HEK293 (cell line): ENCODE measurements around the gene PIBF1.

Source experiments
- CTCF ChIA-PET: fragments of 350-600 bp; formaldehyde crosslinking; extraction: SDS; loops from one replicate; lab custom pipeline; 2021; ENCODE audit warnings: antibody characterized with exemption; lab: Yijun Ruan, JAX
- POLR2A ChIA-PET: fragments of 300-600 bp; formaldehyde crosslinking; extraction: SDS; loops from one replicate; lab custom pipeline; 2020; ENCODE audit warnings: antibody characterized with exemption, inconsistent platforms; lab: Yijun Ruan, JAX
- H3K27ac ChIP-seq: fragments of 200-500 bp; sonication (Bioruptor generic); 2 replicates; pipeline ENCODE4 v1.5.1; 2014; ENCODE audit warnings: low read depth, low read length, control low read depth, inconsistent platforms; ENCODE audit errors: extremely low read depth
- H3K36me3 ChIP-seq, 2 experiments: fragments of 200-500 bp in 1 of 2; sonication (Bioruptor generic) in 1 of 2; 1 replicate in 1 of 2; 2 replicates in 1 of 2; pipeline ENCODE4 v1.5.1; 2014 to 2017; ENCODE audit warnings: inconsistent platforms in 2 of 2, low read length in 2 of 2; ENCODE audit not compliant: control insufficient read depth in 2 of 2, insufficient read depth in 1 of 2
- H3K4me1 ChIP-seq: fragments of 200-500 bp; sonication (Bioruptor generic); 2 replicates; pipeline ENCODE4 v1.5.1; 2014; ENCODE audit warnings: mild to moderate bottlenecking, low read length, inconsistent platforms; ENCODE audit not compliant: control insufficient read depth, insufficient read depth
- H3K4me3 ChIP-seq: 2 replicates; pipeline ENCODE4 v1.5.1; 2011; ENCODE audit warnings: low read depth, mild to moderate bottlenecking, control low read depth, low read length, moderate library complexity
- H3K9me3 ChIP-seq: fragments of 200-500 bp; sonication (Bioruptor generic); 2 replicates; pipeline ENCODE4 v1.5.1; 2014; ENCODE audit warnings: low read depth, low read length, inconsistent platforms; ENCODE audit not compliant: control insufficient read depth, insufficient read depth
- BCL11B ChIP-seq: fragments of 450-650 bp; formaldehyde crosslinking; IDR thresholded peaks from 2 replicates; pipeline ENCODE4 v1.5.1; 2016; ENCODE audit warnings: low read depth, missing biosample characterization, missing genetic modification characterization
- EGR2 ChIP-seq: fragments of 450-650 bp; formaldehyde crosslinking; IDR thresholded peaks from 2 replicates; pipeline ENCODE4 v1.5.1; 2016; ENCODE audit warnings: low read depth, missing biosample characterization, missing genetic modification characterization
- HOXC10 ChIP-seq: sonication (generic); formaldehyde crosslinking; IDR thresholded peaks from 2 replicates; pipeline ENCODE4 v1.8.1; 2023; ENCODE audit warnings: mild to moderate bottlenecking, missing genetic modification reagents
- KLF10 ChIP-seq: fragments of 450-650 bp; IDR thresholded peaks from 2 replicates; pipeline ENCODE4 v1.5.1; 2018; ENCODE audit warnings: missing biosample characterization, mild to moderate bottlenecking, missing genetic modification characterization
- OSR2 ChIP-seq: fragments of 450-650 bp; formaldehyde crosslinking; IDR thresholded peaks from 2 replicates; pipeline ENCODE4 v1.5.1; 2016; ENCODE audit warnings: missing biosample characterization, missing genetic modification characterization
- OVOL3 ChIP-seq: fragments of 450-650 bp; formaldehyde crosslinking; IDR thresholded peaks from 2 replicates; pipeline ENCODE4 v1.5.1; 2016; ENCODE audit warnings: missing biosample characterization, missing genetic modification characterization
- REPIN1 ChIP-seq: fragments of 450-650 bp; formaldehyde crosslinking; IDR thresholded peaks from 2 replicates; pipeline ENCODE4 v1.5.1; 2017; ENCODE audit warnings: missing biosample characterization, missing genetic modification characterization, low read depth
- SP3 ChIP-seq: fragments of 450-650 bp; formaldehyde crosslinking; IDR thresholded peaks from 2 replicates; pipeline ENCODE4 v1.5.1; 2016; ENCODE audit warnings: missing biosample characterization, missing genetic modification characterization
- TRIM28 ChIP-seq: IDR thresholded peaks from 2 replicates; pipeline ENCODE4 v1.6.1; 2011; ENCODE audit warnings: low read length, control low read depth, borderline replicate concordance
- ZBTB8A ChIP-seq: fragments of 450-650 bp; formaldehyde crosslinking; IDR thresholded peaks from 2 replicates; pipeline ENCODE4 v1.5.1; 2016; ENCODE audit warnings: missing biosample characterization, missing genetic modification characterization
- ZNF350 ChIP-seq: fragments of 450-650 bp; formaldehyde crosslinking; IDR thresholded peaks from 2 replicates; pipeline ENCODE4 v1.5.0; 2017; ENCODE audit warnings: missing biosample characterization, mild to moderate bottlenecking, missing genetic modification characterization
- ZNF555 ChIP-seq: fragments of 450-650 bp; formaldehyde crosslinking; conservative IDR thresholded peaks from 2 replicates; pipeline ENCODE4 v1.5.1; 2017; ENCODE audit warnings: missing biosample characterization, mild to moderate bottlenecking, missing genetic modification characterization, inconsistent platforms
- ZNF747 ChIP-seq: fragments of 450-650 bp; formaldehyde crosslinking; IDR thresholded peaks from 2 replicates; pipeline ENCODE4 v1.5.1; 2016; ENCODE audit warnings: missing biosample characterization, missing genetic modification characterization
- ZNF768 ChIP-seq: fragments of 450-650 bp; formaldehyde crosslinking; IDR thresholded peaks from 2 replicates; pipeline ENCODE4 v1.5.1; 2018; ENCODE audit warnings: missing biosample characterization, mild to moderate bottlenecking, missing genetic modification characterization
- ZSCAN16 ChIP-seq: fragments of 450-650 bp; formaldehyde crosslinking; IDR thresholded peaks from 2 replicates; pipeline ENCODE4 v1.5.1; 2016; ENCODE audit warnings: missing biosample characterization, missing genetic modification characterization
- TF ChIP-seq, protein P1 (sequence below): fragments of 450-650 bp; formaldehyde crosslinking; IDR thresholded peaks from 2 replicates; pipeline ENCODE4 v1.5.1; 2017; ENCODE audit warnings: missing biosample characterization, missing genetic modification characterization
- TF ChIP-seq, protein P2 (sequence below): fragments of 450-650 bp; formaldehyde crosslinking; IDR thresholded peaks from 2 replicates; pipeline ENCODE4 v1.5.1; 2016; ENCODE audit warnings: missing biosample characterization, missing genetic modification characterization
- TF ChIP-seq, protein P3 (sequence below): fragments of 450-650 bp; formaldehyde crosslinking; IDR thresholded peaks from 2 replicates; pipeline ENCODE4 v1.5.1; 2016; ENCODE audit warnings: missing biosample characterization, missing genetic modification characterization

PIBF1 gene

DNA sequence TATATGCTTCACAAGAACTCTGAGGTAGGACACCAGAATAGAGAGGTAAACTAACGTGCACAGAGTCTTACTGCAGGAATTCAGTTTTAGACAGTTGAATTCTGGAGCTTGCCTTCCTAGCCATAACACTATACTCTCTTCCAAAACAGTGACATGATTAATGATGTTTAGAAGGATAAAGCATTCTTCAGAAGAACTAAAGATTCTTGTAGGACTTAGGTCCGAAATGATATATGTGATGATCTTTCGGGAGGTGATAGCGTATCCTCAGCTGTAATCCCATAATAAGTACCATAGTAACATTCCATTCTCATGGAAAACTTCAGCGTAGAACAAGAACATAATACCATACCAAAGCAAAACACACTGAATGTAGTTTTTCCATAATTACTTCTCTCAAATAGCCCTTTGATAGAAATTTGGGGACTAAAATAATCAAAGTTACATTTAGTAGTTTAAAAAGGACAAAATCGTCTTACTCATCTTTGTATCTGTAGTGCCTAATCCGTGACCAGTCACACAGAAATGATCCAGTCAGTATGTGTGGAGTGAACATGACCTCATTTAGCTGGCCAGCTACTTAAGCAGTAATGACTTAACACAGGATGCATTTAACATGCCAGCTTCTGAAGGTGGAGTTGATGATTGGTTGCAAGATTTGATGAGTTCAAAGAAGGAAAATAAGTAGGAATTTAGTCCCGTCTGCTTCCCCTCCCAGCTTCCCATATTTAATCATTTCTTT lies 38.4 kb downstream of the PIBF1 start (continued):
- TF ChIP-seq TRIM28 = peak; percentile 43; the same call in 1 of the 2 replicates
- peak; percentile 94 for TF ChIP-seq OSR2 (tag by site-specific recombination)

DNA sequence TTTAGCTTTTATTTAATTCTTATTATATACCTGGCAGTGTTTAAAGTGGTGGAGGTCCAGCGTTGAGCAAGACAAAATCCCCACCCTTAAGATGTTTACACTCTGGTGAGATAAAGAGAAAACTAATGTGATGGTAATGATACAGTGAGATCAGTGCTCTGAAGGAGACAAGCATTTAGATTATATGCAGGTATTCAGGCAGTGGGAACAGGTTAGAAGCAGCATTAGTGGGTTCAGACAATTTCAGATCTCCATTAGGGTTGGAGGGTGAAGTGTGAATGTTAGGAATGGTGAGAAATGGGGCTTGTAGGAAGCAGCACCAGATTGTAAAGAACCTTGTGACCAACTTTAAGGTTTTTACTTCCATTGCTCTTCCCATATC lies 39.0 kb downstream of the PIBF1 start:
- Histone ChIP-seq H3K27ac (no peak overlapping the region), H3K4me1 (no peaks in the 10 kb centered on the region), H3K36me3 (peaks cover 0 to 19% of the 10 kb centered on the region in 2 experiments; a peak in 1 of 3 replicates), H3K9me3 (no peaks in the 10 kb centered on the region), H3K4me3 (no peak overlapping the region)
- ChIA-PET POLR2A (no interaction called here), CTCF (interaction anchor here (0.5 kb wide), 1 partner anchor 668 kb away, joined by 3 read pairs; no protein-coding TSS in a partner anchor)
- no peak for TF ChIP-seq SP3 (tag by site-specific recombination)
- TF ChIP-seq ZSCAN16 = no peak
- no peak for TF ChIP-seq ZBTB8A
- TF ChIP-seq BCL11B (tag by site-specific recombination) = no peak
- TF ChIP-seq, protein P1, sequence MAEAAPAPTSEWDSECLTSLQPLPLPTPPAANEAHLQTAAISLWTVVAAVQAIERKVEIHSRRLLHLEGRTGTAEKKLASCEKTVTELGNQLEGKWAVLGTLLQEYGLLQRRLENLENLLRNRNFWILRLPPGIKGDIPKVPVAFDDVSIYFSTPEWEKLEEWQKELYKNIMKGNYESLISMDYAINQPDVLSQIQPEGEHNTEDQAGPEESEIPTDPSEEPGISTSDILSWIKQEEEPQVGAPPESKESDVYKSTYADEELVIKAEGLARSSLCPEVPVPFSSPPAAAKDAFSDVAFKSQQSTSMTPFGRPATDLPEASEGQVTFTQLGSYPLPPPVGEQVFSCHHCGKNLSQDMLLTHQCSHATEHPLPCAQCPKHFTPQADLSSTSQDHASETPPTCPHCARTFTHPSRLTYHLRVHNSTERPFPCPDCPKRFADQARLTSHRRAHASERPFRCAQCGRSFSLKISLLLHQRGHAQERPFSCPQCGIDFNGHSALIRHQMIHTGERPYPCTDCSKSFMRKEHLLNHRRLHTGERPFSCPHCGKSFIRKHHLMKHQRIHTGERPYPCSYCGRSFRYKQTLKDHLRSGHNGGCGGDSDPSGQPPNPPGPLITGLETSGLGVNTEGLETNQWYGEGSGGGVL (tag by site-specific recombination) = no peak

DNA sequence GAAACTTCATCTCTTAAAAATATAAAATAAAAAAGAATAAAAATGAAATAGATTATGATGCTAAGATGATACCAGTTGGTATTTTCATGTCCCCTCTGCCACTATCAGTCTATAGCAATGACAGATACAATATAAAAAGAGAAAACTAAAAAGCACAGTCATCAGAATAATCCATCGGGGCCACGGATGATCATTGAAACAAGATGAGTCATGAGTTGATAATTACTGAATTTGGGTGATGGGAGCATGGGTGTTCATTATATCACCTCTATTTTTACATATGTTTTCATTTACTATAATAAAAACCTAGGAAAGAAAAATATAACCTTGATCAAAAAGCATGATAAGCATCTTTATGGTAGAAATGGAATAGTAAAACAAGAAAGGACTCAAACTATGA lies 41.1 kb downstream of the PIBF1 start:
- H3K36me3 ChIP-seq = peaks cover 0 to 36% of the 10 kb centered on the region in 2 experiments; a peak in 1 of 3 replicates
- H3K9me3 ChIP-seq = no peaks in the 10 kb centered on the region
- ChIA-PET CTCF (no interaction called here), POLR2A (no interaction called here)
- H3K4me3 ChIP-seq = no peak overlapping the region
- H3K27ac ChIP-seq = no peak overlapping the region
- no peaks in the 10 kb centered on the region for H3K4me1 ChIP-seq
- no peak for TF ChIP-seq ZNF768
- TF ChIP-seq ZNF747 = no peak
- TF ChIP-seq, protein P2, sequence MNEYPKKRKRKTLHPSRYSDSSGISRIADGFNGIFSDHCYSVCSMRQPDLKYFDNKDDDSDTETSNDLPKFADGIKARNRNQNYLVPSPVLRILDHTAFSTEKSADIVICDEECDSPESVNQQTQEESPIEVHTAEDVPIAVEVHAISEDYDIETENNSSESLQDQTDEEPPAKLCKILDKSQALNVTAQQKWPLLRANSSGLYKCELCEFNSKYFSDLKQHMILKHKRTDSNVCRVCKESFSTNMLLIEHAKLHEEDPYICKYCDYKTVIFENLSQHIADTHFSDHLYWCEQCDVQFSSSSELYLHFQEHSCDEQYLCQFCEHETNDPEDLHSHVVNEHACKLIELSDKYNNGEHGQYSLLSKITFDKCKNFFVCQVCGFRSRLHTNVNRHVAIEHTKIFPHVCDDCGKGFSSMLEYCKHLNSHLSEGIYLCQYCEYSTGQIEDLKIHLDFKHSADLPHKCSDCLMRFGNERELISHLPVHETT (tag by site-specific recombination) = no peak
- TF ChIP-seq, protein P3, sequence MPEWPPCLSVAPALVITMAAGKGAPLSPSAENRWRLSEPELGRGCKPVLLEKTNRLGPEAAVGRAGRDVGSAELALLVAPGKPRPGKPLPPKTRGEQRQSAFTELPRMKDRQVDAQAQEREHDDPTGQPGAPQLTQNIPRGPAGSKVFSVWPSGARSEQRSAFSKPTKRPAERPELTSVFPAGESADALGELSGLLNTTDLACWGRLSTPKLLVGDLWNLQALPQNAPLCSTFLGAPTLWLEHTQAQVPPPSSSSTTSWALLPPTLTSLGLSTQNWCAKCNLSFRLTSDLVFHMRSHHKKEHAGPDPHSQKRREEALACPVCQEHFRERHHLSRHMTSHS (tag by site-specific recombination) = no peak
- TF ChIP-seq ZNF350 = no peak
- TF ChIP-seq EGR2 (tag by site-specific recombination) = no peak
- TF ChIP-seq ZNF555 (tag by site-specific recombination) = no peak
- no peak for TF ChIP-seq HOXC10 (CRISPR knock-in tag)
- TF ChIP-seq OVOL3 (tag by site-specific recombination) = no peak
- no peak for TF ChIP-seq REPIN1
- no peak for TF ChIP-seq KLF10 (tag by site-specific recombination)
